ENCODE measurements around the gene PGAM2.

Gene PGAM2

DNA sequence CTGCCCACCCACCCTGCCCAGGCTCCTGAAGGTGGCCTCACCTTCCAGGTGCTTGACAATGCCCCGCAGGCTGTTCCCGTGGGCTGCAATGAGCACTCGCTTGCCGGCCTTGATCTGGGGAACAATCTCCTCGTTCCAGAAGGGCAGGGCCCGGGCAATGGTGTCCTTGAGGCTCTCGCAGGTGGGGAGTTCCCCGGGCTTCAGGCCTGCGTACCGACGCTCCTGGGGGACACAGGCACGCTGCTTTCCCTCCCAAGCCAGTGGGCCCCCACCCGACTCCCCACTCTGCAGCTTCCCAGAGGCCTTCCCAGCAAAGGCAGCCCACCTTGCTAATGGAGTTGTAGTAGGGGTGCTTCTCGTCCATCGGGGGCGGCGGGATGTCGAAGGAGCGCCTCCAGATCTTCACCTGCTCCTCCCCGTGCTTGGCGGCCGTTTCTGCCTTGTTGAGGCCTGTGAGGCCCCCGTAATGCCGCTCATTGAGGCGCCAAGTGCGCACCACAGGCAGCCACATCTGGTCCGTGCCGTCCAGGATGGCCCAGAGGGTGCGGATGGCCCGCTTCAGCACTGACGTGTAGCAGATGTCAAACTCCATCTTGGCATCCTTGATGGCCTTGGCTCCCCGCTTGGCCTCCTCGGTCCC lies 456 bp downstream of the PGAM2 start:
- DNase-seq (ENCODE audit: low spot score), result no peak

DNA sequence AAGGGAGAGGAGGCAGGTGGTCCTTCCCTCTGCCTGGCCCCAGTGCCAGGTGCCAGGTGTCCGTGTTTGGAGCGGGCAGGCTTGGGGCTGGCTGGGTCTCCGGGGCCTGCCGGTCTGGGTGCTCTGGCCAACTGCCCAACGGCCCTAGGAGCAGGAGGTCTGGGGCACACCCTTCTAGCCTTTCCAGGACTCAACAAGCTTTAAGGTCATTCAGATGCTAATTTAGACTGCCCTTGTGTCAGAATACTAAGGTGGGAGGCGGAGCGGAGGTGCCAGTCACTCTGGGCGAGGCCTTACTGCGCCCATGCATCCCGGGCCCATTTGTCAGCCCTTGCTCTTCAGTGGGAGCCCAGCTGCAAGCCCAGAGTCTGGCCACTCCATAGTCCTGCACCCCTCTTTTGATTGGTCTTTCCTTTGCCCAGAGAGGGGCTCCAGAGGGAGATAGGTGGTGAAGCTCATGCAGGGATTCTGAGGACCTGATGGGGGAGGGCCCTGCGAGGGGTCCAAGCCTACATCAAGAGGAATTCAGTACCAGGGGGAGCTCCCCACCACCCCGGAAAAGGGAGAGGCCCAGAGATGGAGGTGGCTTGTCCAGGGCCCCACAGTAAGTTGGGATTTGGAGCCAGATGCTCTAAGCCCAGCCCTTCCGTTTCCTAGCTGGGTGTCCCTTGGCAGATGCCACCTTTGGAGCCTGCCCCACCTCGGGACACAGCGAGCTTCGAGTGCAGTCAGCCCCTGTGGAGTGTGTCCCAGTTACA lies 1.3 kb downstream of the PGAM2 start:
- DNase-seq (ENCODE audit: low spot score), result no peak

DNA sequence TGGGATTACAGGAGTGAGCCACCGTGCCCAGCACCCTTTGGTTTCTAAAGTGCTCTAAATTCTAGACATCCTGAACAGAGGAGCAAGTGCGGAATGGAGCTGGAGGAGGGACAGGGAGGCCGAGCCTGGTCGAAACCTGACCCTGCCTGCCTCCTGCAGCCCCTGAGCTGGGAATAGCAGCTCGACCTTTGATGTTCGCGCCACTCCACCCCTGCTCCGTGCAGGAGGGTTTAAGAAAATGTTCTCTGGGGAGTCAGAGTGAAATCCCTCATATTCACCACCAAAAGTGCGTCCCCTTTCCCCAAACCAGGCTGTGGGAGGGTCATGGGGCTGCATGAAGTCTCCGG lies 1.8 kb downstream of the PGAM2 start:
- no peak for DNase-seq (ENCODE audit: low spot score)

DNA sequence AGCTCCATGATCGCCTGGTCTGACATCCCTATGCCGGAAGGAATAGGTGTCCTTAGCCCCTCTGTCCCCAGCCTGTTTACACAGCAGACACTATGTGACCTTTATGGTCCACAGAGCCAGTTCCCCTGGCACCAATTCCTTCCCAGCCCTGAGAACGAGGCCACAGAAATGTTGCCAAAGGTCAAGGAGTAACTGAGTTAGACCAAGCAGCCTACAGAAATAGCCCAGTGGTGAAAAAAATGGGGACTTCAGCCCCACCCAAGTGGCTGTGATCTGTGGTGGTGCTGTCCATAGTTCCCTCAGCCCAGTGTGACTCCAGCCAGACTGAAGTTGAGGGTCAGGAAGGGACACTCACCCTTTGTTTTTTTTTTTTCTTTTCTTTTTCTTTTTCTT lies 2.5 kb downstream of the PGAM2 start:
- no peak for DNase-seq (ENCODE audit: low spot score)

DNA sequence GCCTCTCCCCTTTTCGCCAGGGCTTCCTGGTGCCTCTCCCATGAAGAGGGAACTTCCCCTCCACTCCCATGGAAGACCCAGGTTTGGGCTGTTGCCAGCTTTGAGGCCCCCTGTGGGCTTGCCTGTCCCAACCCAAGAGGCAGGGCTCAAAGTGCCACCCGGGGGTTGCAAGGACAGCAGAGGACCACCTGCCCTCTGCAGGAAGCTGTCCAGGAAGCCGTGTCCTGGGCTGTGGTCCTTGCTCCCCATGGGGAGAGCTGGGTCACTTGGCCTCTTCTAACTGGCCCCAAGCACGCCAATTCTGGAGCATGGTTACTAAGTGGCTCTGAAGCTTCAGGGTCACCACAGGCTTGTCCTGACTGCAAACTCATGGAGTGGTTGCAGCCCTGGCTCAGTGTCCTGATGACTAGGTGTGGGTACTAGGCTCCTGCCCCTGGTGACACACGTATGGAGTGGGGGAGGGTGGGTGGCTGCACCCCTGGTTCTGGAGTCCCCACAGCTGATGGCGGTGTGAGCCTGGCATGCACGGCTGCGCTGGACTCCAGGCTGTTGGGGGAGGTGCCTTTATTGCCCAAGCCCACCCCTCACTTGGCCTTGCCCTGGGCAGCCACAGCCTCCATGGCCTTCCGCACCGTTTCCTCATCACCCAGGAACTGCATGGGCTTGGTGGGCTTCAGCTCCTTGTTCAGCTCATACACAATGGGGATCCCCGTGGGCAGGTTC lies 3.0 kb downstream of the PGAM2 start:
- no peak for DNase-seq (ENCODE audit: low spot score)

DNA sequence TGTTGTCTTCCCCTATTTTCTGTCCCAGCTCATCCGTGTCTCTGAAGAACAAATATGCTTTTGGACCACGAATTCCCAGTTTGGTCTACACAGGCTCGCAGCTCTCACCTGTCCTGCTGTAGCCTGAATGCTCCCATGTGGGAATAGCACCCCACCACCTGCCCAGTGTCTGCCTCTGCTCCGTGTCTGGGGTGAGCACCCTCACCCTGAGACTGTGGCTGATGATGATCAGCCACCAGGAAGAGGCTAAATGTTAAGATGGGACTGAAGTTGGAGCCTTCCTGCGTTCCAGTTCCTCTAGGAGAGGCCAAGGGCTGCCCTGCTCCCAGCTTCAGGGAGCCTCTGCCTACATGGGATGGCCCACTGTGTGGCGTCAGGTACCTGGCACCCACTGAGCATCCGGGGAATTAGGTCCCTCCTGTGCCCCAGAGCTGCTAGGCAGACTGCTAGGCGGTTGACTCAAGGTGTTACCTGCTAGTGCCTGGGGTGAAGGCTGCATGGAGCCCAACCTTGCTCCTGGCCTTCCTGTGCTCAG lies 3.7 kb downstream of the PGAM2 start:
- DNase-seq (ENCODE audit: low spot score), result no peak

DNA sequence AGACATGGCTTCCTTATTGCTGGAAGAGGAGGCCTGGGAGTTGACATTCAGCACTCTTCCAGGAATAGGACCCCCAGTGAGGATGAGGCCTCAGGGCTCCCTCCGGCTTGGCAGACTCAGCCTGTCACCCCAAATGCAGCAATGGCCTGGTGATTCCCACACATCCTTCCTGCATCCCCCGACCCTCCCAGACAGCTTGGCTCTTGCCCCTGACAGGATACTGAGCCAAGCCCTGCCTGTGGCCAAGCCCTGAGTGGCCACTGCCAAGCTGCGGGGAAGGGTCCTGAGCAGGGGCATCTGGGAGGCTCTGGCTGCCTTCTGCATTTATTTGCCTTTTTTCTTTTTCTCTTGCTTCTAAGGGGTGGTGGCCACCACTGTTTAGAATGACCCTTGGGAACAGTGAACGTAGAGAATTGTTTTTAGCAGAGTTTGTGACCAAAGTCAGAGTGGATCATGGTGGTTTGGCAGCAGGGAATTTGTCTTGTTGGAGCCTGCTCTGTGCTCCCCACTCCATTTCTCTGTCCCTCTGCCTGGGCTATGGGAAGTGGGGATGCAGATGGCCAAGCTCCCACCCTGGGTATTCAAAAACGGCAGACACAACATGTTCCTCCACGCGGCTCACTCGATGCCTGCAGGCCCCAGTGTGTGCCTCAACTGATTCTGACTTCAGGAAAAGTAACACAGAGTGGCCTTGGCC lies 4.3 kb downstream of the PGAM2 start:
- no peak for DNase-seq (ENCODE audit: low spot score)

DNA sequence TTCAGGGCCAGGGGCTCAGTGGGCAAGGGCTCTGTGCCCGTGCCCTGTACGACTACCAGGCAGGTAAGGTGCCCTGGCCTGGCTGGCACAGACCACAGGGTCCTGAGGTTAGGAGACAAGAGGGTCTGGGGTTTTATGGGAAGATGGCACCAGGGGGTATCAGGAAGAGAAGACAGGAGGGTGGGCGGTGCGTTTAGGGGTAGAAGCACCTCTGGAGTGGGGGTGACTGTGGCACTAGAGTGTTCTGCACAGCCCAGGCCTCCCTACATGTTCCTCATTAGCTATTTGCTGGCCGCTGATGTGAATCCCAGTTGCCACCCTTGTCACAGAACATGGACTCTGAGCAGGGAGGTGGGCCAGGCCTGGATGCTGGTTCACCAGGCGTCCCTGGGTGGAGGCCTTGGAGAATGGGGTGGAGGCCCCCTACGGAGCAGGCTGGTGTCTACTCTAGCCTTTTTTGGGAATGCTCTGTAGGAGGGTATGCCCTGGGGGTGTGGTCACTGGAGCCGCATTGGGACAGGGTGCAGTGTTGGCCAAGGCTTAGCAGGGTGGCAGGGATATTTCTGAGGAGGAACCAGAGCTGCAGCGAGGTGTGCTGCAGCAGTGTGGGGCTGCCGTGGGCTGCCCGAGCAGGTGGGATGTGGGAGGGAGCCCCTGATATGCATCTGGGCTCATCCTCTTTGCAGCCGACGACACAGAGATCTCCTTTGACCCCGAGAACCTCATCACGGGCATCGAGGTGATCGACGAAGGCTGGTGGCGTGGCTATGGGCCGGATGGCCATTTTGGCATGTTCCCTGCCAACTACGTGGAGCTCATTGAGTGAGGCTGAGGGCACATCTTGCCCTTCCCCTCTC lies 5.0 kb downstream of the PGAM2 start:
- DNase-seq (ENCODE audit: low spot score), result no peak

DNA sequence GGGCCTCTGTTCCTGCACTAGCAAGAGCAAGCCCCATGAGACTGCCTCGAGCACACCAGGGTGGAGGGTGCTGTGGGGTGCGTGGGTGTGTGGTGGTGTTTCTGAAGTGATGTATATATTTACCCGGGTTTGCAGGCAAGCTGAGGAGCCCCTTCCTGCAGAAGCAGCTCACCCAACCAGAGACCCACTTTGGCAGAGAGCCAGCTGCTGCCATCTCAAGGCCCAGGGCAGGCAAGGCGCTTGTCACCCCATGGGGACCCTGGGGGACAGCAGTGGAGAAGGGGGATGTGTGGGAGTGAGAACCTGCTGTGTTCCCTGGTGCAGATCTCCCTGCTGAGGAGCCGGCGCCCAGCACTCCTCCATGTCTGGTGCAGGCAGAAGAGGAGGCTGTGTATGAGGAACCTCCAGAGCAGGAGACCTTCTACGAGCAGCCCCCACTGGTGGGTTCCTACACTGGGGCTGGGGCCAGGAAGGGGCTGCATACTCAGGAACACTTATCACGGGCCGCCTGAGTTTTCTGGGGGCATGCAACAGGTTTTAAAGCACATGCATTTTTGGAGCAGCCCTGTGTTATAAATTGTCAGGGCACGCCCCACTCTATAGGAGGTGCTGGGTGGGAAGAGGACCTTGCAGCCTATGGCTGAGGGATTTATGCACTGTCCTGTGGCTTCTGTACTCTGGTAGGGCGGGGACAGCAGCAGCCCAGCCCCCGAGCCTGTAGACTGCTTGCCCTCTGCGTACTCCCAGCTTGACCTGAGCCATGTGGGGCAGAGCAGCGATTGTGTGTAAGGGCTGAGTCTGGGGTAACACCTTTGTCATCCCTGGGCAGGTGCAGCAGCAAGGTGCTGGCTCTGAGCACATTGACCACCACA lies 5.9 kb downstream of the PGAM2 start:
- no peak for DNase-seq (ENCODE audit: low spot score)

DNA sequence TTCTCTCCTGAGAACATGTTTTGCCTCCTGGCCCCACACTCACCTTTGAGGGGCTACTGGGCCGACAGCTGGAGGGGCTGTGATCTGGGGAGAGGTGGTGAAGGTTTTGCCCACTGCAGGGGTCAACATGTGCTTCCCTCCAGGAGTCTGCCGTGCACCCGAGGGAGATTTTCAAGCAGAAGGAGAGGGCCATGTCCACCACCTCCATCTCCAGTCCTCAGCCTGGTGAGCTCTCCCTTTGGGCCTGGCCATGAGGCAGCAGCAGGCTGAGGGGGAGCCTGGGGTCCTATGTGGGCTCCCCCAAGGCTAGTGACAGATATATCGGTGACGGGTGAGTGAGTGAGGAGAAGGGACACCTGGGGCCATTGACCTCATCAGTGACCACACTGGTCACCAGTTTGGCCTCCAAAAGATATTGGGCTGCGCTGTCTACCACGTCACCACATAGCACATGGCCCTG lies 6.6 kb downstream of the PGAM2 start:
- DNase-seq (ENCODE audit: low spot score), result no peak

DNA sequence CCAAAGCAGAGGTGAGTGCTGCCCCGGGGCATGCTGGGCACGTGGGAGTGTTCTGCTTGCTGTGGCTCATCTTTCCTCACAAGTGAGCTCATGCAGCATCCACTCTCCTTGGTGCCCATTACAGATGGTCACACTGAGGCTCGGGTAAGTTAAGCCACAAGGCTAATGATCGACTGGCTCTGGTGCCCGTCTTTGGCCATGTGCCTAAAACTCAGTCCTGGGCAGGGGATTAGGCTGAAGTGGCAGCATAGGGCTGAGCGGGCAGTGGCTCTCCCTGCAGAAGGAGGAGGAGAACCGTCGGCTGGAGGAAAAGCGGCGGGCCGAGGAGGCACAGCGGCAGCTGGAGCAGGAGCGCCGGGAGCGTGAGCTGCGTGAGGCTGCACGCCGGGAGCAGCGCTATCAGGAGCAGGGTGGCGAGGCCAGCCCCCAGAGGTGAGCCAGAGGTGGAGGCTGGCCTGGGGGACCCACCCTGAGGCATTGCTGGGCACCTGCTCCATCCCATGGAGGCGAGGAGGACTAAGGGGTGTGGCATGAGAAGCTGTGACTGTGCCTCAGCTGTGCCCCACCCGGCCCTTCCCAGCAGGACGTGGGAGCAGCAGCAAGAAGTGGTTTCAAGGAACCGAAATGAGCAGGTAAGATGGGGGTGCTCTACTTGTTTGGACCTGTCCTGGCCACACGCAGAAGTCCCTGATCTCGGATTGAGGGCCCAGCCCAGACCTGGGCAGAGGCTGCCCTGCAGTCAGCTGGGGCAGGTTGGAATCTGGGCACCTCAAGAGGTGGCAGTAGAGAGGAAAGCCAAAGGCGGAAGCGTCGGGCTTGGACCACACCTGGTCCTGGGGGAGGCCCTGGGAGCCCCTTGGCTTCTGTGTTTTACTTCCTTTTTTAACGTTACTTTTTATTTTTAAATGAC lies 7.3 kb downstream of the PGAM2 start:
- DNase-seq (ENCODE audit: low spot score), result no peak

DNA sequence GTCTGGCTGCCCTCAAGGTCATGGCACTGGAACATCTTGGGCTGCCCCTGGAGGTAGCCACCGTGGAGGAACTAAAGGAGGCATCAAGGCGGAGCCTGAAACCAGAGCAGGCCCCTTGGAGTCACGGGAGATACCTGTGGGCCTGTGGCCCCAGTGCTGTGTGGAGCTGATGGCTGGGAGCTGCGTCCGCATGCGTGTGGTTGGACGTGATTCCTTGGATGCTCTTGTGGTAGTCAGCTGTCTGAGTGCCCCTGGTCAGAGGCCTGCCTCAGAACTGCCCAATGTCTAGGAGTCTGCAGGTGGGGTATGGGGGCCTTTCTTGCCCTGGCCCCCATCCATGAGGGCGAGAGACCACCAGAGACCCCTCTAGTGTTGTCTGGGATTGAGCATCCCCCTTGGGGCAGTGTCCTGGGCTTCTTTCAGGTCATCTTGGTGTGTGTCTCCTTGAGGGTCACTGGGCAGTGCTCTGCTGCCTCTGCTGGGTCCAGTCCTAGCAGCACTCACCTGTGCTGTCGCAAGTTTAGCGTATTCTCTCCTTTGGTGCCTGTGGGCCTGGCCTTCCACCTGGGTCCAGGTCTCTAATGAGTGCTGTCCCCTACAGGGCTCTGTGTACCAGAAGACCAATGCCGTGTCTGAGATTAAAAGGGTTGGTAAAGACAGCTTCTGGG lies 8.1 kb downstream of the PGAM2 start:
- no peak for DNase-seq (ENCODE audit: low spot score)

DNA sequence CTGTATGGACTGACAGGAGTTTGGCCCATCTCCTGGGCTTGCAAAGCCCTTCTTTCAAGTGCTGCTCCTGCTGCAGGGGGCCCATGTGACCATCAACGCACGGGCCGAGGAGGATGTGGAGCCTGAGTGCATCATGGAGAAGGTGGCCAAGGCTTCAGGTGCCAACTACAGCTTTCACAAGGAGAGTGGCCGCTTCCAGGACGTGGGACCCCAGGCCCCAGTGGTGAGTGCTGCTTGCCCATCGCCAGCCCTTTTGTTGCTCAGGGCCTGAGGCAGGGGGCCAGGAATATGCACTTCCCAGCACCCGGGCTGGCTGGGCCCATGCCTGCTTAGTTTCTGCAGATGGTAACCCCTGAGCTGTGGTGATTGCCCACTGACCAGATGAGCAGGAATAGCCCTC lies 8.7 kb downstream of the PGAM2 start:
- no peak for DNase-seq (ENCODE audit: low spot score)

DNA sequence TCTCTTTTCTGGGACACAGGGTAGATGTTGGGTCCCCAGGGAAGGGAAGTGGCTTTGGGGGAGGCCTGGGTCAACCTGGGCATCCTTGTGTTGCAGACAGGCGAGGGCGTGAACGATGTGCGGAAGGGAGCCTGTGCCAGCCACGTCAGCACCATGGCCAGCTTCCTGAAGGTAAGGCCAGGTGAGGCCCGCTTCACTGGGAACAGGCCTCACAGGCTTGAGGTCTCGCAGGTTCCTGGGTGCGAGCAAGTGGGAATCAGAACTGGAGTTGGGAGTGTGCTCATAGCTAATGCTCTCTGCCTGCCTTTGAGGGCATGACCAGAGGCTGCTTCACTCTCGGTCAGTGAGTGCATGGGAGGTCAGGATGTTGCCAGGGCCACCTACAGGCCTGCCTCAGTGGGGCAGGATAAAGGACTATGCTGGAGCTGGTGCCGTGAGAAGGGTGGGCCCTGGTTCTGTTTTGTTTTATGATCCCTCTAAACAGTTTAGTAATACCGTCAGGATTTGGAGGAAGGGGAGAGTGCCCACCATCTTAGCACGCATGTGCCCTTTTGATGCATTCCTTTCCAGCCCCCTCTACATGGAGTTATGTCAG lies 12.5 kb downstream of the PGAM2 start:
- DNase-seq (ENCODE audit: low spot score), result no peak

DNA sequence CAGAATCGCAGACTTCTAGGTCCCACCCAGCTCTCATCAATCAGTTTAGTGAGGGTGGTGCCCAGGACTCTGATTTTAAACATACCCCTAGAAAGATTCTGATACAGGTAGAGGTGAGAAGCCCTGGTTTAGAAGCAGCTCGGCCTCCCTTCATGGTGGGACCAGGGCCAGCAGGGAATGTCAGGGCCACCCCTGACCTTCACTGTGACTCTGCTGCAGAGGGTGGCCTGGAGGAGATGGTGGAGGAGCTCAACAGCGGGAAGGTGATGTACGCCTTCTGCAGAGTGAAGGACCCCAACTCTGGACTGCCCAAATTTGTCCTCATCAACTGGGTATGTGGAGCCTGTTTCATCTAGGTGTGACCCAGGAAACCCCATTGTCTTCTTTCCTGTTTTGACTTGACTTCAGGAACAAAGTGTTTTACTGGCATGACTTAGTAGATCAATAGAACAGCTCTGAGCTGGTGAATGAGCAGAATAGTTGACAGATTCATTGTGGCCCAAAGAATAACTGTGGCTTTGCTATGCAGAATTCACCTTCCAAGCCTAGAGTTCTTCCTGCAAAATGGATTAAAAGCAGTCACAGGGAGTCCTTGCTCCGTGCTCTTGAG lies 13.7 kb downstream of the PGAM2 start:
- no peak for DNase-seq (ENCODE audit: low spot score)

DNA sequence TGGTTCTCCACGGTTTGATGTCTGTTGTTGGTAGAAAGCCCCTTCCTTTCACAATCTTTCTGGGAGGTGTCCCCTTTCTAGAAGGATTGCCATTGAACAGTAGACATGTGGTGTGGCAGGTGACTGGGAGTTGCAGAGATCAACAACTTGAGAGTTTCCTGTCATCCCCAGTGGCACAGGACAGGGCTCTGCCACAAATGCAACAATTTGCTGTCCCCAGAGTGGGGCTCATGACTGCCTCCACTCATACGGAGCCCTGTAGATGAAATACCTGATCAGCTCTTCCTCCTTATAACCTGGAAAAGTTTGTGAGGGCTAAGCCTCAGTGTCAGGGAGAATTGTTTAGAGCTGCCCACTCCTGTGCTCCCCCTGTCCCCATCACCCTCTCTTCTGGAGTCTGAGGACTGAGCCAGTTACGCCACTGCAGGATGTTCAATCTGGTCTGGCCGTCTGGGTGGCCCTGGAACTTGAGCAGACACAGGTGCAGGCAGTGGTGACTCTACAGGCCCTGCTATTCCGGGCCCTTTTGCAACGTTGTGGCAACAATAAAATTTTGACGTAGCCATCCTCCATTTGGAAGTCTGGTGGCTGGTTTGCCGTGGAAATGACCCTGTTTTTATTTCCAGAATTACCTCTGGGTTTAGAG lies 14.3 kb downstream of the PGAM2 start:
- no peak for DNase-seq (ENCODE audit: low spot score)

DNA sequence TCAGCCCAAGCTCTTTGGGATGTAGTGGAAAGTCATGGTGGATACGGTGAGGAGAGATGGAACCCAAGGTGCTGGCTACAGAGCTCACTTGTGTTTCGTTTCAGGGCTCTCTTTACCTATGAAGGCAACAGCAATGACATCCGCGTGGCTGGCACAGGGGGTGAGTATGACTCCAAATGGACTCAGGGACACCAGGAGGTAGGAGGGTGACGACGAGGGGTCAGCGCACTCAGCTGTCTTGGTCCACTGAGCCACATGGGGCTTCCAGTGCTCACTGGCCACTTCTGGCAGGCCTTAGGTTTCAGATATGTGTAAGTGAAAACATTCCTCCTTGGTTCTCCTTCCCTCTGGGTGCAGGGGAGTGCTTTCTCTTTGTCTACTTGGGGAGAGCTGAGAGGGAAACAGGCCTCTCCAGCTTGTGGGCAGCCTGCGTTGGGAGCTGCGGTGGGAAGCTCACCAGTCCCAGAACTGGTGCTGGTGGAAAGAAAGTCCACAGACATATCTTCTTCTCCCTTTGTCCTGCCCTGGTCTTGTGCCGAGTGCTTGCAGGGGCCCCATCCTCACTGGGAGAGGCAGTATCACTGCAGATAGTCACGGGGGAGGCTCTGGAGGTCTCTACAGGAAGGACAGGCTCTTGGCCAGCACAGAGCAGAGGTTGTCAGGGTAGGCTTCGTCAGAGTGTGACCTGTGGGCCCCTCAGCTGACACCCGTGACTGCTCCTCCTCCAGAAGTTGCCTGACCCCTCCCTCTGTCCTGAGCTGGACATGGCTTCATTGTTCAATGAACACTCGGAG lies 15.0 kb downstream of the PGAM2 start:
- no peak for DNase-seq (ENCODE audit: low spot score)

All from AG08396 (cell line).